Left cardiac atrium (tissue), 4 donors: ENCODE results near the gene HES4. TPM values are rescaled to one million over a fixed set of nuclear protein-coding genes. Genes with fewer than 3 reads are reported as not detected.
"Not testable (repeated sequence)": the region's sequence is repeated elsewhere in the genome, so short reads cannot be mapped to it uniquely, and the experiment has no call there.

ENCODE experiments used
- ATAC-seq, 2 donors: fragments of 200-7000 bp; cut with Tn5 transposase; one replicate each; pipeline ENCODE4 v1.9.1; 2020; ENCODE audit warnings: mild to moderate bottlenecking in 2 of 2, moderate library complexity in 2 of 2
- DNase-seq: peaks from one replicate; pipeline ENCODE4 v3.0.0-alpha.2; 2020
- intact Hi-C, 2 donors: fragments of 100-400 bp; cut with DNase I; formaldehyde crosslinking; loops; one replicate each; pipeline versions ENCODE4 v1.14.1 to v1.15.1; 2022 to 2023
- total RNA-seq, 2 donors: library from RNA; stranded (reverse); fragmentation: NEBNext Ultra II Directional; extraction: Animal tissue kit (Norgen Biotek cat#: 25700); gene quantifications; one replicate each; pipeline ENCODE4 v1.2.1, GENCODE V29; 2021
- donor health status: DM: no; HTN: yes; CAD: no.
- donor health status: DM: no; HTN: yes; CAD: no; lungs with severe emphysema.
- donor health status: DM: yes; HTN: yes; CAD: no.
- donor health status: Dilated cardiomyopathy.

HES4 gene
- total RNA-seq, 2 donors from 2014 or later: 42.1 to 68.3 TPM

DNA sequence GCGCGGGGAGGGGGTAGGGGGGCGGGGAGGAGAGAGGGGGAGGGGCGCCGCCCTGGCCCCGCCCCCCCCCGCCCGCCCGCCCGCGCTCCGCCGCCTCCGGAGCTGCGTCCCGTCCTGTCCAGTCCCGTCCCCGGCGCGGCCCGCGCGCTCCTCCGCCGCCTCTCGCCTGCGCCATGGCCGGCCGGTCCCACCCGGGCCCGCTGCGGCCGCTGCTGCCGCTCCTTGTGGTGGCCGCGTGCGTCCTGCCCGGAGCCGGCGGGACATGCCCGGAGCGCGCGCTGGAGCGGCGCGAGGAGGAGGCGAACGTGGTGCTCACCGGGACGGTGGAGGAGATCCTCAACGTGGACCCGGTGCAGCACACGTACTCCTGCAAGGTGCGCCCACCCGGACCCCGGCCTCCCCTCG lies 20.1 kb upstream of the HES4 start, which contains the start of gene AGRN:
AGRN (plus strand) TSS at position 121 of the 405 bp plus-strand sequence; CDS start at position 174, 53 bp downstream.
- ATAC-seq (peak; percentile 59 to 62), DNase-seq (no peak)
- intact Hi-C loops: no loop called here

DNA sequence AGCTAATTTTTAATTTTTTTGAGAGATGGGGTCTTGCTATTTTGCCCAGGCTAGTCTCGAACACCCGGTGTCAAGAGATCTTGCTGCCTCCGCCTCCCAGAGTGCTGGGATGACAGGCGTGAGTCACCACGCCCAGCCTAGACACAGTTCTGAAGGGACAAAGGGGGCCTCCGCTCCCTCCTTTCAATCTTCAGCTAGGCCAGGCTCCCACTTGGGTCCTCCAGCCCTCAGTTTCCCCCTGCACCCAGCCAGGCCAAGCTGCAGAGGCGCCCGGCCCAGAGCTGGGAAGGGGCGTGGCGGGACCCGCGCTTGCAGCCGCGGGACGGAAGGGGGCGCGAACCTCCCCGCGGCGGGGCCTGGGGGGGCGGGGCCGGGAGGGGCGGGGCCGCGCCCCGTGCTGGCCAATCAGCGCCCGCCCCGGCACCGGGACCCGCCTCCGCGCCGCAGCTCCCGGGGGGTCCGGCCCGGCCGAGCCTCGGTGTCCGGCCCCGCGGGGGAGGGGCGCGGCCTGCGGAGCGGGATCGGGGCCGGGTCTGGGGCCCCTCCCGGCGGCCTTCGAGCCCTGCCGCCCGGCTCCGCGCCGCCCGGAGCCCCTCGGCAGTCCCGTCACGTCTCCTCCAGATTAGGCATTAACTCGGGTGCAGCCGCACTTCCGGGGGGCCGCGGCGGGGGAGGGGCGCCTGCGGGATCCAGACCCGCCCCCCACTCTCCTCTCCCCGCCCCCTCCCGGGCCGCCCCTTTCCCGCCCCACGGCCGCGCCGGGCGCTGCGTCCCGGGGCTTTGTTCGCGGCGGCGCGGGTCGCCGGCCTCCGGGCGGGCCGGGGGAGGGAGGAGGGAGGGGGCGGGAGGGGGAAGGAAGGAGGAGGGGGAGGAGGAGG lies 19.5 kb upstream of the HES4 start:
- intact Hi-C loops: no loop called here
- ATAC-seq (peak; percentile 85 to 94), DNase-seq (peak; percentile 86)

DNA sequence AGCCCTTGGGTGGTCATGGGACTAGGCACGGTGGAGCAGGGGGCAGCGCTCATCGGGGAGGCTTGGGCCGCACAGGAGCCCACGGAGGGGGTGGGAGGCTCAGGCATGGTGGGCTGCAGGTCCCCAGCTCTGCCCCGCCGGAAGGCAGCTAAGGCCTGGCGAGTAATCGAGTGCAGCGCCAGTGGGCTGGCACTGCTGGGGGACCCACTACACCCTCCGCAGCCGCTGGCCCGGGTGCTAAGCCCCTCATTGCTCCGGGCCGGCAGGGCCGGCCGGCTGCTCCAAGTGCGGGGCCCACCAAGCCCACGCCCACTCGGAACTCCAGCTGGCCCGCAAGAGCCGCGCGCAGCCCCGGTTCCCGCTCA lies 18.4 kb upstream of the HES4 start:
- DNase-seq, ATAC-seq, intact Hi-C loops: not testable (repeated sequence)

DNA sequence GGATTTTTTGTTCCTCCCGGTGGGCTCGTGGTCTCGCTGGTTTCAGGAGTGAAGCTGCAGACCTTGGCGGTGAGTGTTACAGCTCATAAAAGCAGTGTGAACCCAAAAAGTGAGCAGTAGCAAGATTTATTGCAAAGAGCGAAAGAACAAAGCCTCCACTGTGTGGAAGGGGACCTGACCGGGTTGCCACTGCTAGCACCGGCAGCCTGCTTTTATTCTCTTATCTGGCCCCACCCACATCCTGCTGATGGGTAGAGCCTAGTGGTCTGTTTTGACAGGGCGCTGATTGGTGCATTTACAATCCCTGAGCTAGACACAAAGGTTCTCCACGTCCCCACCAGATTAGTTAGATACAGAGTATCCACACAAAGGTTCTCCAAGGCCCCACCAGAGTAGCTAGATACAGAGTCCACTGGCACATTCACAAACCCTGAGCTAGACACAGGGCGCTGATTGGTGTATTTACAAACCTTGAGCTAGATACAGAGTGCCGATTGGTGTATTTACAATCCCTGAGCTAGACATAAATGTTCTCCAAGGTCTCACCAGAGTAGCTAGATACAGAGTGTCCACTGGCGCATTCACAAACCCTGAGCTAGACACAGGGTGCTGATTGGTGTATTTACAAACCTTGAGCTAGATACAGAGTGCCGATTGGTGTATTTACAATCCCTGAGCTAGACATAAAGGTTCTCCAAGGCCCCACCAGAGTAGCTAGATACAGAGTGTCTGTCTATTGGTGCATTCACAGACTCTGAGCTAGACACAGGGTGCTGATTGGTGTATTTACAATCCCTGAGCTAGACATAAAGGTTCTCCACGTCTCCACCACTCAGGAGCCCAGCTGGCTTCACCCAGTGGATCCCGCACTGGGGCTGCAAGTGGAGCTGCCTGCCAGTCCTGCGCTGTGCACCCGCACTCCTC lies 17.8 kb upstream of the HES4 start:
- DNase-seq, ATAC-seq, intact Hi-C loops: not testable (repeated sequence)

DNA sequence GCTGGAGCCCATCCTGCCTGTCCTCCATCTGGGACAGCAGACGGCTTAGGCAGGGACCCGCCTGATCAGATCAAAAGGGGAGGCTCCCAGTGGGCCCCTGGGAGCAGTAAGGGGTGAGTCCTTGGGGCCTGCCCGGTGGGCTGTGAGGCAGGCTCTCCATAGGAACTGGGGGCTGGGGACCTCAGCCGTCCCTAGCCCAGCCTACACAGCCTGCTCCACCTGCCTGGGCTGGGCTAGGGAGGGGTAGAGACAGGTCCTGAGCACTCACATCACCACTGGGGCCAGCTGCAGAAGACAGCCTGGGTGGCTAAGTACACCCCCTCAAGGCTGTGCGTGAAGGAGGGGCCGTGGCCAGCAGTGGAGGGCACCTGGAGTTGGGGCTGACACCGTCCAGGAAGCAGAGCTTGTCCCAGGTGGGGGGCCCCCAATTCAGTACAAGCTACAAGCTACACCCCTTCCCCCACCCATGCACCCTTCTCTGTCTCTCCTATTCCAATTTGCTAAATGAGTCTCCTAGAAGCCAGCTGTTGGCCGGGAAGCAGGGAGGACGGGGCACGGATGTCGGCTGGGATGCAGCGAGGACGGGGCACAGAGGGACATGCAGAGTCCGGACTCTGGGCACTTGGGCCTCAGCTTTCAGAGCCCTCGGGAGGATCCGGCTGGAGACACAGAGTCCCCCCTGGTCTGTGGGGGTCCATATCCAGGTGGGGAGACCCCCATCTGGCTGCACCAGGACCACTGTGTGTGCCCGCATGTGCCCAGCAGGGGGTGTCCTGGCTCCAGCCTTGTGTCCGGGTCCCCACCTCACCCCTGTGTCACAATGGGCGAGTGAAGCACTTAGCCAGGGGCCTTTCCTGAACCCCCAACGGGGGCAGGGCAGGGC lies 15.1 kb upstream of the HES4 start:
- intact Hi-C loops: no loop called here
- ATAC-seq (no peak), DNase-seq (peak; percentile 34)

DNA sequence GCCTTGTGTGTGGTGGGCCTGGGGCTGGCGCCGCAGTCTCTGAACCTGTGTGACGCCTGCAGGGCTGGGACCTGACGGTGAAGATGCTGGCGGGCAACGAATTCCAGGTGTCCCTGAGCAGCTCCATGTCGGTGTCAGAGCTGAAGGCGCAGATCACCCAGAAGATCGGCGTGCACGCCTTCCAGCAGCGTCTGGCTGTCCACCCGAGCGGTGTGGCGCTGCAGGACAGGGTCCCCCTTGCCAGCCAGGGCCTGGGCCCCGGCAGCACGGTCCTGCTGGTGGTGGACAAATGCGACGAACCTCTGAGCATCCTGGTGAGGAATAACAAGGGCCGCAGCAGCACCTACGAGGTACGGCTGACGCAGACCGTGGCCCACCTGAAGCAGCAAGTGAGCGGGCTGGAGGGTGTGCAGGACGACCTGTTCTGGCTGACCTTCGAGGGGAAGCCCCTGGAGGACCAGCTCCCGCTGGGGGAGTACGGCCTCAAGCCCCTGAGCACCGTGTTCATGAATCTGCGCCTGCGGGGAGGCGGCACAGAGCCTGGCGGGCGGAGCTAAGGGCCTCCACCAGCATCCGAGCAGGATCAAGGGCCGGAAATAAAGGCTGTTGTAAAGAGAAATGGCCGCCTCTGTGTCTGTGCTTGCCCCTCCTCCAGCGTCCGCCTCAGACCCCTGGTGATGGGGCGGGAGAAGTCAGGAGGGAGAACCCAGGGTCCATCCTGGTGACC lies 14.2 kb upstream of the HES4 start:
- intact Hi-C loops: no loop called here
- DNase-seq: peak; percentile 62
- peak; percentile 11 to 45 for ATAC-seq

DNA sequence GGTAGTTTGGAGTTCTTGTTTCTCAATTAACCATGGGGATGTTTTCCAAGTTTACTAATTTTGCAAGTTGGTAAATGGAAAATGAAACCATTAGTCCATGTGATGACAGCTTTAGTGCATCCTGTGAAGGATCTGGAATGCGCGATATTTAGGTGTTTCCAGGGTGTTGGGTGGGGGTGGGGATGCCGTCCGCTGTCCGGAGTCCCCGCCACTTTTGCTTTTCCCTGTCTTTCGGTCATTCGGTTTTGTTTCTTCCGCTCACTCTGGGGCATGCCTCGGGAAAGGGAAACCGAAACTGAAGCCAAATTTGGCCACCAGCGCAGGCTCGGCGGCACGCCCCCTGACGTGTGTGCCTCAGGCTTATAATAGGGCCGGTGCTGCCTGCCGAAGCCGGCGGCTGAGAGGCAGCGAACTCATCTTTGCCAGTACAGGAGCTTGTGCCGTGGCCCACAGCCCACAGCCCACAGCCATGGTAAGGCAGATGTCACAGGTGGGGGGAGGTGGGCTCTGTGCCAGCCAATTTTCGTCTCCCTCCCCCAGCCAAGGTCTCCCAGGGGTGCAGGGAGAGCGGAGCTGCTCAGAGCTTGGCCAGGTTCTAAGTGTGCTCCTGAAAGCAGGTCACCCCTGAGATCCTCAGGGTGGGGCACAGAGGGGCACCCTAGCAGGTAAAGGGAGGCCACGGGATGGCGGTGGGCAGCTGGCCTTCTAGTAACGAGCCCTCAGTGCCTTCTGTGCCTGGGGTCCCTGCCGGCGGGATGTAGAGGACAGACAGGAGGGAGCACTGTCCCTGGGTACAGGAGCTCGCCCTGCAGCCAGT lies 13.4 kb upstream of the HES4 start, which contains the start of gene ISG15:
ISG15 (plus strand) TSS at position 393 of the 817 bp plus-strand sequence; CDS start at position 470, 77 bp downstream.
- ATAC-seq (peak; percentile 93 to 95), DNase-seq (peak; percentile 95)
- intact Hi-C loops: no loop called here

DNA sequence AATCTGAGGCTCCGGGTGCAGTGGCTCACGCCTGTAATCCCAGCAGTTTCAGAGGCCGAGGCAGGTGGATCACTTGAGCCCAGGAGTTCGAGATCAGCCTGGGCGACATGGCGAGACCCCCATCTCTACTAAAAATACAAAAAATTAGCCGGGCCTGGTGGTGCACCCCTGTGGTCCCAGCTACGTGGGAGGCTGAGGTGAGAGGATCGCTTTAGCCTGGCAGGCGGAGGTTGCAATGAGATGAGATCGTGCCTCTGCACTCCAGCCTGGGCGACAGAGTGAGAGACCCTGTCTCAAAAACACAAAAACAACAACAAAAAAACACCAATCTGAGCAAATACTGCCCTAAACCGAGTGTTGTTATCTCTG lies 12.8 kb upstream of the HES4 start:
- ATAC-seq, DNase-seq, intact Hi-C loops: not testable (repeated sequence)

DNA sequence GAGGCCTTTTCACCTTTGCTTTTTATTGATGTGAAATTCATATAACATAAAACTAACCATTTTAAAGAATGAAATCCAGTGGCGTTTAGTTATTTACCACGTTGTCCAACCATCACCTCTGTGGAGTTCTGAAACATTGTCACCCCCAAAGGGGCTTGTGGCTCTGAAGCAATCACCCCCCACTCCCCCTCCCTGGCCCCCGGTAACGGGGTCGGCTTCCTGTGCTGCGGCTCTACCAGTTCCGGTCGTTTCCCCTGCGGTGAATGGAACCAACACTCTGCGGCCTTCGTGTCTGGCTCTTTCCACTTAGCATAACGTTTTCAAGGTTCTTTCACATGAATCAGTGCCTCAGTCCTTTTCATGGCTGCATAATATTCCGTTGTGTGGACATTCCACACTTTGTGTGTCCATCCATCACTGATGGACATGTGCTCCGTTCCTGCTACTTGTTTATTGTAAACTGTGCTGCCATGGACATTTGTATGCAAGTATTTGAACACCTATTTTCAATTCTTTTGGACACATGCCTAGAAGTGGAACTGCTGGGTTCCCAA lies 11.6 kb upstream of the HES4 start:
- ATAC-seq (no peak), DNase-seq (no peak)
- intact Hi-C loops: no loop called here

DNA sequence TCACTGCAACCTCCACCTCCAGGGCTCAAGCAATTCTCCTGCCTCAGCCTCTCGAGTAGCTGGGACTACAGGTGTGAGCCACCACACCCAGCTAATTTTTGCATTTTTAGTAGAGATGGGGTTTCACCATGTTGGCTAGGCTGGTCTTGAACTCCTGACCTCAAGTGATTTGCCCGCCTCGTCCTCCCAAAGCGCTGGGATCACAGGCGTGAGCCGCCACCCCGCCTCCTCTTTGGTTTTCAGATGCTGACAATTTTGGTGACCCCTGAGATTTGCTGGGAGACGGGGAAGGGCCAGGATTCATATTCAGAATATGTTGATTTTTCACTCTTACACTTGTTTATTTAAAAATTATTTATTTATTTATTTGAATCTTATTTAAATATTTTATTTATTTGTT lies 10.2 kb upstream of the HES4 start:
- intact Hi-C loops, ATAC-seq, DNase-seq: not testable (repeated sequence)

DNA sequence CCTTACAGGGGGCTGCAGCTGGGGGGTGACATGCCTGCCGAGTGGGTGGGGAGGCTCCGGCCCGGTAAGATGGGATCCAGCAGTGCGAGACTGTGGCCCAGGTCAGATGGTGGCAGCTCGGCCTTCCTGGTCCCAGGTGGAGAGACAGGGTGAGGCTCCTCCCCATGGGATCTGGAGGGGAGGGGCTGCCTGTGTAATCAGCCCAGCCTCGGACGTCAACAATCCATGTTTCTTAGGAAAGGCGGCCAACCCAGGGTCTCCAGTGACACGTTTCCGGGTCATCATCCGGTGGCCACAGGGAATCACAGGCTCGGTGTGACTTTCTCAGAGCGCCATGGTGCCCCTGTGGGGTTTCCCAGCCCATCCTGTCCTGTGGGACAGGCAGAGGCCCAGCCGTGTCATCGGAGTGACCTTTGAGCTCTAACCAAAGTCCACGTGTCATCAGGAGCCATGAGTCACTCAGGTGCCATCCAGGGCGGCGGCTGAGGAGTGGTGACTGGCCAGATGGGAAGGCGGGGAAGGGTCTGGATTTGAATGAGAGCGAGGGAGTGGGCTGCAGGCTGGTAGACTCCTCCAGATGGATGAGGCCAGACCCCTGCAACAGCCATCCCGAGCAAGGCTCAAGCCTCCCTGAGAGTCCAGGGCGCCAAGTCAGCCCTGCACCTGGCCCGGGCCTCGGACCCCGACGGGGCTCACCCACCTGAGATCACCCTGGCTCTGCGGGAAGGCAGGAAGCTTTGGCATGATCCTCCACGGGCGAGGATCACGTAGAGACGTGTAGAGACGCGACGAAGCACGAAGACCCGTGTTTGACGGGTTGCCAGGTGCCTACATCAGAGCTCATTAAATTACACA lies 6.6 kb upstream of the HES4 start:
- DNase-seq (no peak), ATAC-seq (no peak)
- intact Hi-C loops: no loop called here

DNA sequence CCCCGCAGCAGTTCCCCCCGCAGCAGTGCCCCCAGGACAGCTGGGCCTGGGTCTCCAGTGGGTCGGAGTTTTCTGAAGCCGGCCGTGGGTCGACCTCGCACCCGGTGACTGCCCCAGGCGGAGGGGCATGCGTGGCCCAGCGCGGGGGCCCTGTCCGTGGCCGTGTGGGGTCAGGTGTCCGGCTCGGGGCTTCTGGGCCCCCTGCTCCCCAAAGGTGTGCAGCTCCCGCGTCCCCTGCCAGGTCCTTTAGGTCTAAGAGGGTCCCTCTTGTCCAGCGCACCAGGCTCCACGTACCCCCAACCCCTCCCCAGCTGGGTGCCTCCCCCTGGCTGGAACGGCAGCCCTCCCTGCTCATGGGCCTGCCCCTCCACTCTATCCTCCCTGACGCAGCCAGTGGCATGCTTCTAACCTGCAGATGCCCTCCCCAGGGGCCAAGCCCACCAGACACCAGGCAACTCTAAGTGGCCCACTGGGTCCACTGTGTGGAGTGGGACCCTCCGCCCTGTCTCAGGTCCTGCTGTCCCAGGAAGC lies 5.9 kb upstream of the HES4 start:
- intact Hi-C loops: no loop called here
- ATAC-seq: no peak
- no peak for DNase-seq

DNA sequence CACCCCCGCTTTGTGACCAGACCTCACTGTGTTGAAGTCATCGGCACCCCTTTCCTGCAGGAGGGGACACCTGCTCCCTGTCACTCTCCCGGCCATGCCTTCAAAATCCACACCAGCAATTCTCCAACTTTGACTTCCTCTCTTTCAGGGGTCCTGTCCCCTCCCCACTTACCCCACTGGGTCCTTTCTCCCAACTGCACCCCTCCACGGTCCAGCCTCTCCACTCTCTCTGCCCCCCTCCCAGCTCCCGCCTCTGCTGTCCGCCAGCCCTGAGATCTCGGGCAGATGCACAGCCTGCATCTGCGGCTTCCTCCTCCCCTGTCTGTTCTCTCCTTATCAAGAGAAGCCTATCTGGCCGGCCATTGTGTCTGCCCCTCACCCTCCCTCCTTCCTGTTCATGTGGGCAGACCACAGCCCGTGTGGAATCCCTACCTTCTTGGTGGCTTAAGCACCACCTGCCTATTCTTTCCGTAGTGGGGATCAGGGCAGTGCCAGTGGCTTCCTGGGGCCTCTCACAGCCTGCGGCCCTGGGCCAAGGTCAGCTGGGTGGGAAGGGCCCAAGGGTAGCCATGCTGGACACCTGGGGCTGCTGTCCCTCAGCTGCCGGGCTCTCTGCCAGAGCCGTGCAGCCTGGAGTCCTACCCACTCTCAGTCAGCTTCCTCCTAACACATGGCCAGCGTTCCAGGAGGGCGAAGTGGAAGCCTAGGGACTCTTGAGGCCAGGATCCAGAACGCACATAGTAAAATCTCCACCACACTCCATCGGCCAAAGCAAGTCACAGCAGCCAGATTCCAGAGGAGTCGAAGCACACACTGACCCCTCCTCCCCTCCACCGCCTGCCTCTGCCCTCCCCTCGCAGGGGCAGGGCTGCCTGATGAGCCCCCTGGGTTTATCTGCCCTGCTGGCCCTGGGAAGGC lies 5.1 kb upstream of the HES4 start:
- ATAC-seq: peak; percentile 6
- intact Hi-C loops: no loop called here
- DNase-seq: peak; percentile 50

DNA sequence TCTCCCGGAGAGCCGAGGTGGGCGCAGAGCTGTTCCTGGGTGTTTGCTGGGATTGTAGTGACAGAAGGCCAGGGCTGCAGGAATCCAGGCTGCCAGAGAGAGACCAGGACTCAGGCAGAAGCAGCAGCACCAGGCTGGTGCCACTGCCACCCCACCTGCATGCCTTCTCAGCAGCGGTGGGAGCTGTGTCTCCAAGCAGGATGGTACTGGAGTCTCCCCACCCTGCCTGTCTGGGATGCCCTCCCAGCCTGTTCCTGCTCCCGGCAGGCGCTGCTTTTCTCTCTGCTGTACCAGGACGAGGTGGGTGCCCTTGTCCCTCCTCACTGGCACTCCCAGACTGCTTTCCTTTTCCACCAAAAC lies 4.5 kb upstream of the HES4 start:
- ATAC-seq (no peak), DNase-seq (no peak)
- intact Hi-C loops: no loop called here
